Adrenal gland (tissue), 12 donors: ENCODE data around the gene NUP37. TPM values are rescaled to one million over a fixed set of nuclear protein-coding genes. Genes with fewer than 3 reads are reported as not detected.

Source experiments
- DNase-seq, 7 donors: peaks; one replicate each; pipeline ENCODE4 v3.0.0-alpha.2; 2019 to 2020
- H3K27ac ChIP-seq, 5 donors: fragments of 200-600 bp; sonication (generic) in 4 of 5; 1 replicate in 3 of 5; 2 replicates in 2 of 5; pipeline versions ENCODE4 v1.5.1 to v1.8.0; 2016 to 2020; ENCODE audit warnings: mild to moderate bottlenecking in 1 of 5
- H3K27me3 ChIP-seq: fragments of 200-600 bp; 2 replicates; pipeline ENCODE4 v1.8.0; 2021
- H3K36me3 ChIP-seq, 2 donors: fragments of 200-600 bp; replicated peaks in 1 of 2; 1 replicate in 1 of 2; 2 replicates in 1 of 2; pipeline versions ENCODE4 v1.5.1 to v1.8.0; 2018 to 2022
- H3K4me1 ChIP-seq, 2 donors: fragments of 200-600 bp; replicated peaks in 1 of 2; 1 replicate in 1 of 2; 2 replicates in 1 of 2; pipeline versions ENCODE4 v1.5.1 to v1.8.0; 2018 to 2021
- H3K4me3 ChIP-seq, 4 donors: fragments of 200-600 bp; sonication (generic) in 3 of 4; one replicate each; pipeline ENCODE4 v1.5.1; 2016 to 2018
- H3K9me3 ChIP-seq, 3 donors: fragments of 200-600 bp; sonication (generic) in 1 of 3; replicated peaks in 1 of 3; 1 replicate in 2 of 3; 2 replicates in 1 of 3; pipeline versions ENCODE4 v1.5.1 to v1.8.0; 2016 to 2021
- CTCF ChIP-seq, 6 experiments: fragments of 450-650 bp in 4 of 6; fragments of 200-600 bp in 2 of 6; sonication (generic) in 1 of 6; IDR thresholded peaks; 1 replicate in 5 of 6; 2 replicates in 1 of 6; pipeline versions ENCODE4 v1.5.1 to v1.8.0; 2016 to 2021; ENCODE audit warnings: antibody characterized with exemption in 6 of 6, mild to moderate bottlenecking in 2 of 6, moderate library complexity in 1 of 6
- POLR2A ChIP-seq, 2 donors: fragments of 450-650 bp; IDR thresholded peaks; one replicate each; pipeline ENCODE4 v1.6.1; 2017; ENCODE audit warnings: antibody characterized with exemption in 2 of 2, mild to moderate bottlenecking in 2 of 2, moderate library complexity in 1 of 2
- WGBS, 4 donors: extraction: QIAGEN DNeasy Blood & Tissue Kit in 2 of 4; methylation state at CpG; one replicate each; pipeline versions ENCODE4 v1.1.5 to v1.1.7; 2013 to 2017; 5-methylcytosine and 5-hydroxymethylcytosine counted together
- intact Hi-C, 2 donors: fragments of 100-400 bp; cut with DNase I; formaldehyde crosslinking; loops; one replicate each; pipeline versions ENCODE4 v1.14.1 to v1.15.0; 2022 to 2023
- polyA plus RNA-seq, 3 donors: library from polyadenylated mRNA; stranded (reverse); fragments of 200-250 nt in 2 of 3; fragments of 350-450 nt in 1 of 3; fragmentation: Illumina TruSeq in 1 of 3; extraction: RNeasy Lipid Tissue Mini Kit (QIAGEN cat#74804) in 1 of 3; gene quantifications; one replicate each; pipeline ENCODE4 v1.2.3, GENCODE V29; 2013 to 2014
- total RNA-seq, 9 donors: library from RNA; depleted of rRNA in 4 of 9; stranded (reverse); fragments of >200 nt in 4 of 9; fragments of 120-200 nt in 1 of 9; fragmentation: NEBNext Ultra II Directional in 1 of 9; extraction: Animal tissue kit (Norgen Biotek cat#: 25700) in 1 of 9; gene quantifications; one replicate each; pipeline versions ENCODE4 v1.1.0 to v1.2.4, GENCODE V29; 2013 to 2023
- donor health status: healthy with polysubstance abuse.
- donor health status: Bipolar disorder and iron deficiency.
- donor health status: DM: yes; HTN: yes; CAD: no.
- donor health status: DM: no; HTN: no; CAD: no.
- donor health status: DM: no; HTN: no; CAD: no.
- donor health status: DM: yes; HTN: yes; CAD: no.

NUP37 gene
- total and polyA plus RNA-seq, 12 donors: 8.6 to 80.8 (median 28.1) TPM

- no peak overlapping the region for H3K27ac ChIP-seq
- no peak for DNase-seq
- H3K9me3 ChIP-seq: no peaks in the 10 kb centered on the region
- H3K4me3 ChIP-seq: no peak overlapping the region
- H3K27me3 ChIP-seq: no peaks in the 10 kb centered on the region
- 74 to 83% (median 82%) methylated on average over 4 of the region's 4 CpGs for WGBS, 4 donors
- TF ChIP-seq POLR2A (IDR thresholded peaks at IDR 0.05): no peak
- TF ChIP-seq CTCF (IDR thresholded peaks at IDR 0.05): no peak
- no peaks in the 10 kb centered on the region for H3K4me1 ChIP-seq
- intact Hi-C loops: no loop called here
- peaks cover 0 to 3% of the 10 kb centered on the region in 2 donors for H3K36me3 ChIP-seq
Measured at GRCh38 chr12:102029141-102029540, 90.8 kb downstream of the NUP37 start.

- Histone ChIP-seq H3K27me3 (no peaks in the 10 kb centered on the region), H3K36me3 (peaks cover 0 to 10% of the 10 kb centered on the region in 2 donors), H3K4me3 (no peak overlapping the region), H3K27ac (no peak overlapping the region), H3K9me3 (no peaks in the 10 kb centered on the region), H3K4me1 (peaks cover 0 to 6% of the 10 kb centered on the region in 2 donors)
- intact Hi-C loops: no loop called here
- DNase-seq: no peak
- 81 to 86% (median 84%) methylated on average over 1 of the region's 1 CpG for WGBS, 4 donors
- TF ChIP-seq POLR2A (IDR thresholded peaks at IDR 0.05) (no peak), CTCF (IDR thresholded peaks at IDR 0.05) (no peak)
Measured at GRCh38 chr12:102026728-102027127, 93.2 kb downstream of the NUP37 start.

GRCh38 chr12:102024765-102025164 lies 95.1 kb downstream of the NUP37 start:
- no peak overlapping the region for H3K4me3 ChIP-seq
- no peak for DNase-seq
- H3K27me3 ChIP-seq: no peaks in the 10 kb centered on the region
- TF ChIP-seq POLR2A (IDR thresholded peaks at IDR 0.05) (no peak), CTCF (IDR thresholded peaks at IDR 0.05) (no peak)
- 53 to 65% (median 60%) methylated on average over 2 of the region's 2 CpGs for WGBS, 4 donors
- no peak overlapping the region for H3K27ac ChIP-seq
- intact Hi-C loops: no loop called here
- H3K36me3 ChIP-seq: peaks cover 0 to 10% of the 10 kb centered on the region in 2 donors
- no peaks in the 10 kb centered on the region for H3K9me3 ChIP-seq
- peaks cover 0 to 6% of the 10 kb centered on the region in 2 donors for H3K4me1 ChIP-seq

GRCh38 chr12:102023343-102023930 lies 96.5 kb downstream of the NUP37 start:
- Histone ChIP-seq H3K27ac (no peak overlapping the region), H3K9me3 (no peaks in the 10 kb centered on the region), H3K27me3 (no peaks in the 10 kb centered on the region), H3K36me3 (peaks cover 0 to 10% of the 10 kb centered on the region in 2 donors), H3K4me3 (no peak overlapping the region), H3K4me1 (peaks cover 0 to 6% of the 10 kb centered on the region in 2 donors)
- 90 to 96% (median 92%) methylated on average over 3 of the region's 3 CpGs for WGBS, 4 donors
- intact Hi-C loops: no loop called here
- TF ChIP-seq CTCF (IDR thresholded peaks at IDR 0.05) (no peak), POLR2A (IDR thresholded peaks at IDR 0.05) (no peak)
- DNase-seq: no peak

Other genes with a start within 250 kb of the NUP37 start
- 10 to 100 TPM in 8 of 9 donors, 1 to 10 TPM in 1; 4.3 to 46.4 (median 34.3) TPM for gene DRAM1, start 242.5 kb downstream of the NUP37 start, total RNA-seq
- 10 to 100 TPM; 14.7 to 25.6 (median 17.4) TPM for gene DRAM1, start 242.5 kb downstream of the NUP37 start, polyA plus RNA-seq
- gene WASHC3, start 58.1 kb downstream of the NUP37 start, total RNA-seq: 10 to 100 TPM; 37.8 to 89.6 (median 55.4) TPM
- gene WASHC3, start 58.1 kb downstream of the NUP37 start, polyA plus RNA-seq: 100 to 1,000 TPM in 1 of 3 donors, 10 to 100 TPM in 2; 54.9 to 101 (median 72.7) TPM
- gene PARPBP, start 69 bp upstream of the NUP37 start, total RNA-seq: 1 to 10 TPM in 8 of 9 donors, under 1 TPM in 1; 0.67 to 7.8 (median 1.4) TPM
- 1 to 10 TPM in 2 of 3 donors, under 1 TPM in 1; 0.80 to 2.8 (median 1.3) TPM for gene PARPBP, start 69 bp upstream of the NUP37 start, polyA plus RNA-seq
- not detected for gene PMCH, start 77.7 kb upstream of the NUP37 start, total RNA-seq
- gene PMCH, start 77.7 kb upstream of the NUP37 start, polyA plus RNA-seq: not detected